B cell (primary cell): ENCODE measurements around the gene PITX3. TPM values are rescaled to one million over a fixed set of nuclear protein-coding genes. Genes with fewer than 3 reads are reported as not detected.

ENCODE experiments used
- ATAC-seq: fragments of 200-7000 bp; cut with Tn5 transposase; one replicate; pipeline ENCODE4 v1.10.0; 2021; ENCODE audit warnings: low read depth, mild to moderate bottlenecking, moderate number of reproducible peaks, moderate library complexity
- CTCF ChIA-PET: fragments of 350-600 bp; sonication (Branson Sonifier 250); formaldehyde crosslinking; loops from one replicate; lab custom pipeline; 2021; ENCODE audit warnings: antibody characterized with exemption, inconsistent platforms; lab: Charles Lee
- POLR2A ChIA-PET: fragments of 350-600 bp; sonication (Branson Sonifier 250); formaldehyde crosslinking; loops from one replicate; lab custom pipeline; 2021; ENCODE audit warnings: antibody characterized with exemption; lab: Charles Lee
- DNase-seq: peaks from one replicate; pipeline ENCODE4 v3.0.0; 2013
- H2AFZ ChIP-seq: 2 replicates; pipeline ENCODE4 v1.6.1; 2012; ENCODE audit warnings: mild to moderate bottlenecking, low read depth, low read length; ENCODE audit not compliant: insufficient read depth, poor library complexity, severe bottlenecking
- H3K27ac ChIP-seq, 2 donors: 1 replicate in 1 of 2; 2 replicates in 1 of 2; pipeline ENCODE4 v1.5.1; 2012 to 2013; ENCODE audit warnings: low read length in 2 of 2, mild to moderate bottlenecking in 2 of 2, moderate library complexity in 1 of 2
- H3K27me3 ChIP-seq, 4 experiments: fragments of 200-600 bp in 1 of 4; sonication (generic) in 1 of 4; replicated peaks in 1 of 4; 1 replicate in 2 of 4; 2 replicates in 2 of 4; pipeline versions ENCODE4 v1.6.1 to v1.7.0; 2013 to 2016; ENCODE audit warnings: low read length in 3 of 4, mild to moderate bottlenecking in 2 of 4, mixed read lengths in 1 of 4, moderate library complexity in 1 of 4; ENCODE audit not compliant: insufficient read depth in 4 of 4, control insufficient read depth in 3 of 4; ENCODE audit errors: control extremely low read depth in 1 of 4
- H3K36me3 ChIP-seq, 2 experiments: replicated peaks in 1 of 2; 1 replicate in 1 of 2; 2 replicates in 1 of 2; pipeline versions ENCODE4 v1.6.1 to v1.7.1; 2013; ENCODE audit warnings: low read length in 1 of 2; ENCODE audit not compliant: insufficient read depth in 2 of 2, control insufficient read depth in 1 of 2; ENCODE audit errors: control extremely low read depth in 1 of 2, extremely low read depth in 1 of 2
- H3K4me1 ChIP-seq, 2 donors: fragments of 200-600 bp in 1 of 2; sonication (generic) in 1 of 2; 1 replicate in 1 of 2; 2 replicates in 1 of 2; pipeline versions ENCODE4 v1.5.1 to v1.6.1; 2013 to 2017; ENCODE audit warnings: low read length in 2 of 2; ENCODE audit not compliant: control insufficient read depth in 2 of 2, insufficient read depth in 2 of 2
- H3K4me2 ChIP-seq: replicated peaks from 2 replicates; pipeline ENCODE3; 2012; ENCODE audit warnings: mild to moderate bottlenecking, low read depth, low read length; ENCODE audit not compliant: poor library complexity, severe bottlenecking
- H3K4me3 ChIP-seq, 5 experiments: fragments of 200-600 bp in 1 of 5; sonication (generic) in 1 of 5; 1 replicate in 3 of 5; 2 replicates in 2 of 5; pipeline versions ENCODE4 v1.5.1 to v1.7.0; 2011 to 2016; ENCODE audit warnings: low read length in 4 of 5, mild to moderate bottlenecking in 4 of 5, low read depth in 2 of 5, control low read depth in 1 of 5, moderate library complexity in 1 of 5; ENCODE audit not compliant: insufficient read depth in 1 of 5; ENCODE audit errors: control extremely low read depth in 1 of 5, extremely low read depth in 1 of 5
- H3K79me2 ChIP-seq: fragments of 200-600 bp; sonication (generic); one replicate; pipeline ENCODE4 v1.6.0; 2016; ENCODE audit warnings: low read length; ENCODE audit not compliant: control insufficient read depth, insufficient read depth
- H3K9ac ChIP-seq: fragments of 200-600 bp; sonication (generic); 2 replicates; pipeline ENCODE4 v1.6.1; 2017; ENCODE audit warnings: mild to moderate bottlenecking, low read length, moderate library complexity
- H3K9me3 ChIP-seq, 3 donors: one replicate each; pipeline versions ENCODE4 v1.6.1 to v1.7.1; 2013; ENCODE audit warnings: low read length in 2 of 3; ENCODE audit not compliant: control insufficient read depth in 2 of 3, insufficient read depth in 1 of 3; ENCODE audit errors: control extremely low read depth in 1 of 3
- H4K20me1 ChIP-seq: 2 replicates; pipeline ENCODE4 v1.6.0; 2012; ENCODE audit warnings: mild to moderate bottlenecking, low read length; ENCODE audit not compliant: insufficient read depth, control insufficient read depth, poor library complexity, severe bottlenecking
- H3K27ac Mint-ChIP-seq: one replicate; pipeline ENCODE4 v1.8.0; 2021; ENCODE audit warnings: mixed read lengths
- H3K27me3 Mint-ChIP-seq: one replicate; pipeline ENCODE4 v1.8.0; 2021; ENCODE audit warnings: mixed read lengths
- H3K4me1 Mint-ChIP-seq: one replicate; pipeline ENCODE4 v1.8.0; 2021; ENCODE audit warnings: mixed read lengths
- H3K4me3 Mint-ChIP-seq: one replicate; pipeline ENCODE4 v1.8.0; 2021; ENCODE audit warnings: mixed read lengths
- H3K9me3 Mint-ChIP-seq: one replicate; pipeline ENCODE4 v1.8.0; 2022; ENCODE audit warnings: mixed read lengths; ENCODE audit not compliant: insufficient read depth
- CTCF ChIP-seq: fragments of 200-600 bp; IDR thresholded peaks from one replicate; pipeline ENCODE4 v1.8.0; 2022; ENCODE audit warnings: antibody characterized with exemption, mild to moderate bottlenecking
- EZH2 ChIP-seq: IDR thresholded peaks from 2 replicates; pipeline ENCODE4 v1.6.1; 2012; ENCODE audit warnings: borderline replicate concordance, low read depth, mild to moderate bottlenecking, moderate library complexity, low read length; ENCODE audit not compliant: insufficient read depth, poor library complexity, severe bottlenecking
- WGBS: methylation state at CpG from one replicate; pipeline ENCODE4 v1.1.5; 2013; ENCODE audit warnings: missing lambda C conversion rate; ENCODE audit not compliant: insufficient coverage; 5-methylcytosine and 5-hydroxymethylcytosine counted together
- intact Hi-C: fragments of 100-400 bp; cut with micrococcal nuclease; formaldehyde crosslinking; loops from one replicate; pipeline ENCODE4 v1.10.0; 2022
- polyA plus RNA-seq: library from polyadenylated mRNA; depleted of rRNA; stranded (reverse); fragments of >200 nt; gene quantifications from 2 replicates; pipeline ENCODE4 v1.2.3, GENCODE V29; 2012
- total RNA-seq, 2 donors: library from RNA; stranded (reverse); fragments of 120-200 nt in 1 of 2; gene quantifications; 1 replicate in 1 of 2; 2 replicates in 1 of 2; pipeline versions ENCODE4 v1.2.3 to v1.2.4, GENCODE V29; 2013 to 2022

Gene PITX3
- total and polyA plus RNA-seq, 2 donors (not counting 1 experiment from before 2014, with no cell fraction given) = not detected

- Histone ChIP-seq H3K4me1 (peaks cover 27 to 29% of the 10 kb centered on the region in 2 donors), H3K9me3 (peaks cover 0 to 16% (median 0%) of the 10 kb centered on the region in 3 donors), H3K79me2 (peaks cover 9% of the 10 kb centered on the region), H3K9ac (peak overlapping the region; percentile 62), H3K36me3 (no peaks in the 10 kb centered on the region), H3K27ac (no peak overlapping the region), H3K27me3 (peaks cover 0 to 52% (median 33%) of the 10 kb centered on the region in 4 experiments), H4K20me1 (peaks cover 16% of the 10 kb centered on the region), H2AFZ (peak overlapping the region; percentile 76), H3K4me2 (peak overlapping the region; percentile 93), H3K4me3 (no peak overlapping the region)
- 24% methylated on average over 39 of the region's 39 CpGs for WGBS
- TF ChIP-seq CTCF (no peak), EZH2 (no peak)
- Mint-ChIP-seq H3K4me3 (peak overlapping the region; percentile 85), H3K9me3 (no peaks in the 10 kb centered on the region), H3K27me3 (peaks cover 52% of the 10 kb centered on the region), H3K27ac (no peak overlapping the region), H3K4me1 (peaks cover 30% of the 10 kb centered on the region)
- intact Hi-C loops = loop anchor here (1.0 to 10.0 kb wide), 4 partner anchors 14 to 886 kb away; partner anchors contain the start of genes ACTR1A, BTRC, ELOVL3 and HPS6
- ChIA-PET CTCF (interaction anchor here (0.8 to 3.7 kb wide), 4 partner anchors 10 to 221 kb away, joined by 3 to 26 read pairs (median 10); partner anchors contain the start of gene ELOVL3), POLR2A (no interaction called here)
- ATAC-seq (no peak), DNase-seq (peak; percentile 35)
Observed at GRCh38 chr10:102240467-102241031, 763 bp downstream of the PITX3 start.

GRCh38 chr10:102237711-102238252 is 3.5 kb downstream of the PITX3 start:
- Histone ChIP-seq H3K27me3 (peaks cover 0 to 56% (median 30%) of the 10 kb centered on the region in 4 experiments), H3K4me1 (peaks cover 19 to 23% of the 10 kb centered on the region in 2 donors), H3K9ac (no peak overlapping the region), H3K4me3 (no peak overlapping the region), H3K79me2 (no peaks in the 10 kb centered on the region), H2AFZ (no peak overlapping the region), H3K36me3 (no peaks in the 10 kb centered on the region), H3K4me2 (no peak overlapping the region), H4K20me1 (peaks cover 16% of the 10 kb centered on the region), H3K9me3 (peaks cover 0 to 16% (median 0%) of the 10 kb centered on the region in 3 donors), H3K27ac (no peak overlapping the region)
- Mint-ChIP-seq H3K4me3 (no peak overlapping the region), H3K4me1 (peaks cover 17% of the 10 kb centered on the region), H3K9me3 (no peaks in the 10 kb centered on the region), H3K27me3 (peaks cover 59% of the 10 kb centered on the region), H3K27ac (no peak overlapping the region)
- TF ChIP-seq EZH2 = no peak
- TF ChIP-seq CTCF = no peak
- WGBS = no CpG with 5 or more reads among the region's 4 CpGs
- CTCF ChIA-PET = interaction anchor here (0.7 to 1.4 kb wide), 4 partner anchors 9 to 114 kb away, joined by 3 to 4 read pairs (median 4); partner anchors contain the start of gene ELOVL3
- intact Hi-C loops = no loop called here
- ATAC-seq = no peak
- no peak for DNase-seq
- POLR2A ChIA-PET = no interaction called here
